Kidney (tissue), 14 donors: ENCODE data around the gene CTNNA2. TPM values are rescaled to one million over a fixed set of nuclear protein-coding genes. Genes with fewer than 3 reads are reported as not detected.

ENCODE experiments used
- DNase-seq, 5 donors: peaks; one replicate each; pipeline ENCODE4 v3.0.0-alpha.2; 2013 to 2020
- FAIRE-seq: peaks from 2 replicates; lab custom pipeline; 2012; peaks lifted over from hg19 to GRCh38; lab: Jason Lieb, UNC
- H3K27ac ChIP-seq, 2 donors: one replicate each; pipeline ENCODE4 v1.7.0; 2013; ENCODE audit warnings: low read depth in 2 of 2, low read length in 2 of 2, inconsistent platforms in 1 of 2
- H3K27me3 ChIP-seq: one replicate; pipeline ENCODE4 v1.7.1; 2013; ENCODE audit warnings: low read length, inconsistent platforms; ENCODE audit not compliant: control insufficient read depth, insufficient read depth
- H3K36me3 ChIP-seq, 3 donors: one replicate each; pipeline versions ENCODE4 v1.7.0 to v1.7.1; 2013; ENCODE audit warnings: low read length in 3 of 3, control low read depth in 1 of 3, inconsistent platforms in 1 of 3; ENCODE audit not compliant: insufficient read depth in 3 of 3, control insufficient read depth in 2 of 3
- H3K4me1 ChIP-seq, 3 donors: one replicate each; pipeline versions ENCODE4 v1.7.0 to v1.7.1; 2013; ENCODE audit warnings: low read length in 3 of 3, inconsistent platforms in 1 of 3, low read depth in 1 of 3; ENCODE audit not compliant: control insufficient read depth in 2 of 3, insufficient read depth in 2 of 3
- H3K4me3 ChIP-seq, 3 donors: one replicate each; pipeline versions ENCODE4 v1.7.0 to v1.8.1; 2013; ENCODE audit warnings: low read length in 3 of 3, control low read depth in 1 of 3, inconsistent platforms in 1 of 3
- H3K9ac ChIP-seq, 3 donors: one replicate each; pipeline versions ENCODE4 v1.7.0 to v1.7.1; 2013; ENCODE audit warnings: low read length in 3 of 3, control low read depth in 1 of 3, inconsistent platforms in 1 of 3
- H3K9me3 ChIP-seq, 3 donors: one replicate each; pipeline versions ENCODE4 v1.7.0 to v1.7.1; 2013; ENCODE audit warnings: low read length in 3 of 3, control low read depth in 1 of 3, inconsistent platforms in 1 of 3; ENCODE audit not compliant: control insufficient read depth in 2 of 3, insufficient read depth in 1 of 3
- intact Hi-C: fragments of 100-400 bp; cut with DNase I; formaldehyde crosslinking; loops from one replicate; pipeline ENCODE4 v1.11.1; 2022
- polyA plus RNA-seq: library from polyadenylated mRNA; stranded (reverse); fragments of 350-450 nt; fragmentation: Illumina TruSeq; extraction: RNeasy Lipid Tissue Mini Kit (QIAGEN cat#74804); gene quantifications from one replicate; pipeline ENCODE4 v1.2.3, GENCODE V29; 2014; ENCODE audit warnings: low read depth, low replicate concordance; ENCODE audit not compliant: insufficient read depth
- total RNA-seq: library from RNA; stranded (reverse); fragmentation: NEBNext Ultra II Directional; extraction: Animal tissue kit (Norgen Biotek cat#: 25700); gene quantifications from one replicate; pipeline ENCODE4 v1.2.1, GENCODE V29; 2021
- TF ChIP-seq, protein P1 (sequence below): IDR thresholded peaks from 3 replicates; pipeline ENCODE4 v1.5.1; 2012; ENCODE audit warnings: mild to moderate bottlenecking, moderate library complexity, borderline replicate concordance; ENCODE audit not compliant: insufficient read depth; ENCODE audit errors: extremely low read depth
- donor health status: control.
- donor health status: control.
- donor health status: control.
- donor health status: control.
- donor health status: control.
- donor health status: DM: yes; HTN: yes; CAD: no.
- donor health status: Normal renal cell carcinoma (clear cell type).

The CTNNA2 gene
- total and polyA plus RNA-seq, 2 donors from 2014 or later = 0.47 TPM; not detected in 1

DNA sequence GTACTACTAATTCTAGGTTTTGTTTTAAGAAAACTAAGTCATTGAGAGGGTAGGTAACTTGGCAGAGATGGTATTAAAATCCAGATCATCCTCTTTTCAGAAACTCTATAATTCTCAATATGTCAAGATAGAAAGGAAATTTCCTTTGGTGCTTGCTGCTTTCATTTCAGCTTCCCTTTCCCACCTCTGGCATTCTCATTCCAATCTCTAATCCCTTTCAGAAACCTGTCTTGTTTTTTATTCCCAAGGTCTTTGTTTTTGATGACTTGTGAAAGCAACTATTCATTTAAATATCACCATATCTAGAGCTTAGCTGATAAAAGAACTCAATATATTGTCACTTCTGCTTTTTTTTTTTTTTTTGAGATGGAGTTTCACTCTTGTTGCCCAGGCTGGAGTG is 1034.5 kb downstream of the CTNNA2 start:
- FAIRE-seq (no peak), DNase-seq (no peak)
- Histone ChIP-seq H3K4me1 (no peaks in the 10 kb centered on the region), H3K27me3 (no peaks in the 10 kb centered on the region), H3K9ac (no peak overlapping the region), H3K27ac (no peak overlapping the region), H3K9me3 (no peaks in the 10 kb centered on the region), H3K36me3 (no peaks in the 10 kb centered on the region), H3K4me3 (no peak overlapping the region)
- intact Hi-C loops = no loop called here
- TF ChIP-seq, protein P1, sequence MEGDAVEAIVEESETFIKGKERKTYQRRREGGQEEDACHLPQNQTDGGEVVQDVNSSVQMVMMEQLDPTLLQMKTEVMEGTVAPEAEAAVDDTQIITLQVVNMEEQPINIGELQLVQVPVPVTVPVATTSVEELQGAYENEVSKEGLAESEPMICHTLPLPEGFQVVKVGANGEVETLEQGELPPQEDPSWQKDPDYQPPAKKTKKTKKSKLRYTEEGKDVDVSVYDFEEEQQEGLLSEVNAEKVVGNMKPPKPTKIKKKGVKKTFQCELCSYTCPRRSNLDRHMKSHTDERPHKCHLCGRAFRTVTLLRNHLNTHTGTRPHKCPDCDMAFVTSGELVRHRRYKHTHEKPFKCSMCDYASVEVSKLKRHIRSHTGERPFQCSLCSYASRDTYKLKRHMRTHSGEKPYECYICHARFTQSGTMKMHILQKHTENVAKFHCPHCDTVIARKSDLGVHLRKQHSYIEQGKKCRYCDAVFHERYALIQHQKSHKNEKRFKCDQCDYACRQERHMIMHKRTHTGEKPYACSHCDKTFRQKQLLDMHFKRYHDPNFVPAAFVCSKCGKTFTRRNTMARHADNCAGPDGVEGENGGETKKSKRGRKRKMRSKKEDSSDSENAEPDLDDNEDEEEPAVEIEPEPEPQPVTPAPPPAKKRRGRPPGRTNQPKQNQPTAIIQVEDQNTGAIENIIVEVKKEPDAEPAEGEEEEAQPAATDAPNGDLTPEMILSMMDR = no peak

DNA sequence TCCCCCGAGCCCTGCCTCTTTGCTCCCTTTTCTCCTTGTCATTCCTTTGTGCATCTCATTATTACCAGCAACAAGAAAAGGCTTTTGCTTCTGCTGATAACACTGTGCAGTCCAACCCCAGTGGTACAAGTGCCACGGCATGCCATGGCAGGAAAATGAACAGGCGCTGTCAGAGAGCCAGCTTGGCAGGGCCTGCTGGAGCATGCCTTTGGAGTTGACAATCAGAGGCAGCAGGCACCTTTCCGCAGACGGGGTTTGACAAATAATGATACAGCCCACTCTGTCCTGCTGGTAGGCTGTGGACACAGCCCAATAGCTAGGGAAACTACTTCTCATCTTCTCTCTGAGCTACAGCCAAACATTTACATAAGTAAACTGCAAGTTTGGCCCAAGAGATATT is 1035.6 kb downstream of the CTNNA2 start:
- Histone ChIP-seq H3K9me3 (no peaks in the 10 kb centered on the region), H3K4me1 (no peaks in the 10 kb centered on the region), H3K9ac (no peak overlapping the region), H3K27ac (no peak overlapping the region), H3K27me3 (no peaks in the 10 kb centered on the region), H3K4me3 (no peak overlapping the region), H3K36me3 (no peaks in the 10 kb centered on the region)
- TF ChIP-seq, protein P1 = no peak
- no peak for DNase-seq
- intact Hi-C loops = no loop called here
- no peak for FAIRE-seq

DNA sequence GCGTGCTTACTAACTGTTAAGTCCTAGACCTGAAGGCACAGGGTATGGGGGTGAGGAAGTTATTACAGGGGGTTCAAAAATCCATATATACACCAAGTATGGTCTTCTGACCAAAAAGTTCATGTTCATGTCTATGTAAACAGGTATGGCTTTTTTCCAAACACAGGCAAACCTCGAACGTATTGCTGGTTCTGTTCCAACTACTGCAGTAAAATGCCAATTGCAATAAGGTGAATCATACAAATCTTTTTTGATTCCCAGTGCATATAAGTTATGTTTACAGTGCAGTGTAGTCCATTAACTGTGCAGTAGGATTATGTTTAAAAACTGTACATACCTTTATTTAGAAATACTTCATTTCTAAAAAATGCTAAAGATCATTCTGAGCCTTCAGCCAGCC is 1037.0 kb downstream of the CTNNA2 start:
- H3K4me1 ChIP-seq = no peaks in the 10 kb centered on the region
- no peak overlapping the region for H3K4me3 ChIP-seq
- no peak overlapping the region for H3K9ac ChIP-seq
- TF ChIP-seq, protein P1 = no peak
- H3K36me3 ChIP-seq = no peaks in the 10 kb centered on the region
- no peak for DNase-seq
- no peaks in the 10 kb centered on the region for H3K27me3 ChIP-seq
- FAIRE-seq = no peak
- intact Hi-C loops = no loop called here
- H3K27ac ChIP-seq = no peak overlapping the region
- H3K9me3 ChIP-seq = no peaks in the 10 kb centered on the region

DNA sequence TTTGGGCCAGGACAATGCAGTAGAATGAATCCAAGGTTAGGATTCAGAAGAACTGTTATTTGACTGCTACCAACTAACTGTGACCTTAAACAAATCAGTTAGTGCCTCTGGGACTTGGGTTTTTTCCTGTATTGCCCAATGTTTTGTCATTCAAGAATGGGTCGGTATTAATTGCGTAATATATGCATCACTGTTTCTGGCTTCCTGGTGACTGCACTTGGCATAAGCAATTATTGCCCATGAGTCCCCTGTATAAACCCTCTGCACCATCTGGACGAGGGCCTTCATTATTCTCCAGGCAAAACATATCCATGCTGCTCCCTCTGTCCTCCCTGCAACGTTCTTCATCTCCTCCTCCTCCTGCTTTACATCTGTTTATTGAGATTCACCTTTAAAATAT is 1047.5 kb downstream of the CTNNA2 start:
- intact Hi-C loops = no loop called here
- Histone ChIP-seq H3K4me1 (no peaks in the 10 kb centered on the region), H3K4me3 (no peak overlapping the region), H3K27me3 (no peaks in the 10 kb centered on the region), H3K9ac (no peak overlapping the region), H3K36me3 (no peaks in the 10 kb centered on the region), H3K27ac (no peak overlapping the region), H3K9me3 (no peaks in the 10 kb centered on the region)
- FAIRE-seq (no peak), DNase-seq (no peak)
- TF ChIP-seq, protein P1 = no peak
